SU-DHL-6 (cell line): Measurements from ENCODE around the gene PRKAR2B.

Source experiments
- CTCF ChIP-seq: fragments of 200-600 bp; sonication (generic); IDR thresholded peaks from one replicate; pipeline ENCODE4 v1.5.1; 2017; ENCODE audit warnings: antibody characterized with exemption, mild to moderate bottlenecking, low read length, moderate library complexity; ENCODE audit not compliant: insufficient read depth, poor library complexity, severe bottlenecking
- EZH2phosphoT487 ChIP-seq: fragments of 200-600 bp; sonication (generic), shearing (Covaris generic); conservative IDR thresholded peaks from 2 replicates; pipeline ENCODE4 v1.6.1; 2018; ENCODE audit warnings: mild to moderate bottlenecking, antibody characterized with exemption, low read length, moderate library complexity, mixed read lengths

DNA sequence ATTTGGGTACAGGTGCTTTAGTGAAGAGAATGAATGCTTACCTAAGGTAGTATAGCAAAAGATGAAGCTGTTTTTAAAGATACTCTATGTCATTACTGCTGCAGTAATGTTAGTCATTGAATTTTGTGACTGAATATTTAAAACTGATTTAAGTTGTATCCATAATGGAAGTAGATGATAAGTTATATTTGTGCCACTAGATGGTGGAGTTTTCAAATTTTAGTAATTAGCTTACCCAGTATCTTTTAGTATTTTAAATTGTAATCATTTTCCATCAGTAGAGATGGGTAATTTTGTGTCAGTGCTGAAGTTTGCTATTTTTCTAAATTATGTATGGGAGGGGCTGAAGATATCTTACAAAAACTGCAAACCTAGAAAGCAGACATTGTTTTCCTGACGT lies 149.5 kb downstream of the PRKAR2B start:
- TF ChIP-seq CTCF (no peak), EZH2phosphoT487 (no peak)
